HG03521 (cell line): ENCODE measurements around the gene SULT1C2.

Experiments
- ATAC-seq: cut with Tn5 transposase; IDR thresholded peaks from one replicate; pipeline ENCODE4 v1.9.1; 2021; ENCODE audit warnings: mild to moderate bottlenecking, moderate library complexity; ENCODE audit not compliant: unreplicated experiment

The SULT1C2 gene

GRCh38 chr2:108287169-108287568 lies 1.5 kb upstream of the SULT1C2 start:
- no peak for ATAC-seq

GRCh38 chr2:108293850-108294249 lies 5.2 kb downstream of the SULT1C2 start:
- ATAC-seq: no peak

- ATAC-seq: no peak
These were observed 8.9 kb downstream of the SULT1C2 start for GRCh38 chr2:108297436-108298141.

- ATAC-seq: no peak
These were observed 12.9 kb downstream of the SULT1C2 start for GRCh38 chr2:108301558-108301957.

- no peak for ATAC-seq
These were observed 16.3 kb downstream of the SULT1C2 start for GRCh38 chr2:108304975-108305374.

- ATAC-seq: no peak
These were observed 17.2 kb downstream of the SULT1C2 start for GRCh38 chr2:108305901-108306300.

GRCh38 chr2:108309903-108310302 lies 21.2 kb downstream of the SULT1C2 start:
- no peak for ATAC-seq

GRCh38 chr2:108314586-108315296 lies 26.0 kb downstream of the SULT1C2 start:
- no peak for ATAC-seq

- ATAC-seq: no peak
These were observed 26.8 kb downstream of the SULT1C2 start for GRCh38 chr2:108315444-108315934.

GRCh38 chr2:108316033-108316432 lies 27.3 kb downstream of the SULT1C2 start:
- ATAC-seq: no peak

- no peak for ATAC-seq
These were observed 28.0 kb downstream of the SULT1C2 start for GRCh38 chr2:108316461-108317258.

- ATAC-seq: no peak
These were observed 31.7 kb downstream of the SULT1C2 start for GRCh38 chr2:108320326-108320922.

GRCh38 chr2:108323619-108324018 lies 34.9 kb downstream of the SULT1C2 start:
- no peak for ATAC-seq

- no peak for ATAC-seq
These were observed 36.0 kb downstream of the SULT1C2 start for GRCh38 chr2:108324531-108325255.

GRCh38 chr2:108325756-108326155 lies 37.1 kb downstream of the SULT1C2 start:
- ATAC-seq: no peak

- ATAC-seq: no peak
These were observed 41.1 kb downstream of the SULT1C2 start for GRCh38 chr2:108329771-108330170.

GRCh38 chr2:108330979-108331378 lies 42.3 kb downstream of the SULT1C2 start:
- no peak for ATAC-seq

- no peak for ATAC-seq
These were observed 57.3 kb downstream of the SULT1C2 start for GRCh38 chr2:108345951-108346350.

GRCh38 chr2:108346827-108347226 lies 58.1 kb downstream of the SULT1C2 start:
- ATAC-seq: no peak

- ATAC-seq: no peak
These were observed 59.1 kb downstream of the SULT1C2 start for GRCh38 chr2:108347786-108348185.
